Prostate gland (tissue), 2 donors: Measurements from ENCODE around the gene ARFIP1.
A peak's percentile ranks its signal among the peaks of the same experiment; 100 is the strongest.

Experiments used
- CTCF ChIP-seq, 4 experiments: fragments of 200-600 bp in 2 of 4; fragments of 450-650 bp in 2 of 4; sonication (generic) in 2 of 4; IDR thresholded peaks; 1 replicate in 3 of 4; 2 replicates in 1 of 4; pipeline ENCODE4 v1.5.1; 2016 to 2019; ENCODE audit warnings: antibody characterized with exemption in 4 of 4, mild to moderate bottlenecking in 2 of 4, moderate library complexity in 2 of 4
- POLR2A ChIP-seq: fragments of 450-650 bp; IDR thresholded peaks from one replicate; pipeline ENCODE4 v1.6.1; 2016; ENCODE audit warnings: antibody characterized with exemption, mild to moderate bottlenecking
- POLR2AphosphoS5 ChIP-seq: sonication (generic); formaldehyde crosslinking; IDR thresholded peaks from one replicate; pipeline ENCODE4 v1.6.1; 2017; ENCODE audit warnings: antibody characterized with exemption

GRCh38 chr4:152935631-152936445 is 156.1 kb downstream of the ARFIP1 start, which contains the start of gene FHDC1:
- peak in 2 of 4 experiments; percentile 45 to 52 for TF ChIP-seq CTCF (IDR thresholded peaks at IDR 0.05)
- peak; percentile 87 for TF ChIP-seq POLR2A
- TF ChIP-seq POLR2AphosphoS5, result peak; percentile 54
